SU-DHL-6 (cell line): ENCODE results near the gene CDH10.

ENCODE experiments used
- H2AFZ ChIP-seq: fragments of 200-600 bp; sonication (generic); 2 replicates; pipeline ENCODE4 v1.6.1; 2014; ENCODE audit warnings: low read depth, mild to moderate bottlenecking, moderate library complexity, mixed read lengths, antibody characterized with exemption, low read length; ENCODE audit not compliant: severe bottlenecking
- H3F3A ChIP-seq: fragments of 200-600 bp; shearing (Covaris generic); 2 replicates; pipeline ENCODE4 v1.6.0; 2016; ENCODE audit warnings: antibody characterized with exemption, mild to moderate bottlenecking; ENCODE audit not compliant: insufficient read depth
- H3K27ac ChIP-seq: fragments of 200-600 bp; sonication (generic); 2 replicates; pipeline ENCODE4 v1.5.1; 2016; ENCODE audit warnings: low read depth, mild to moderate bottlenecking, low read length, moderate library complexity, mixed read lengths
- H3K27me3 ChIP-seq: fragments of 200-600 bp; sonication (generic), shearing (Covaris generic); 2 replicates; pipeline ENCODE4 v1.6.0; 2014; ENCODE audit warnings: mild to moderate bottlenecking, low read length
- H3K36me3 ChIP-seq: fragments of 200-600 bp; sonication (generic); 2 replicates; pipeline ENCODE4 v1.6.1; 2014; ENCODE audit warnings: mild to moderate bottlenecking, low read length, mixed read lengths
- H3K4me2 ChIP-seq: fragments of 300-600, 200-600 bp; shearing (Covaris generic), sonication (generic); 2 replicates; pipeline ENCODE4 v1.6.0; 2014; ENCODE audit warnings: low read length, low read depth, mild to moderate bottlenecking; ENCODE audit not compliant: poor library complexity, severe bottlenecking
- H3K4me3 ChIP-seq: fragments of 200-600 bp; sonication (generic); 2 replicates; pipeline ENCODE4 v1.5.1; 2014; ENCODE audit warnings: antibody characterized with exemption, low read length, mild to moderate bottlenecking, mixed read lengths; ENCODE audit not compliant: insufficient read depth, poor library complexity, severe bottlenecking
- H3K79me2 ChIP-seq: fragments of 200-600 bp; sonication (generic); 2 replicates; pipeline ENCODE4 v1.6.1; 2014; ENCODE audit warnings: mild to moderate bottlenecking, low read length, moderate library complexity; ENCODE audit not compliant: insufficient read depth
- H3K9ac ChIP-seq: fragments of 200-600 bp; sonication (generic); 2 replicates; pipeline ENCODE4 v1.7.0; 2014; ENCODE audit warnings: mild to moderate bottlenecking, low read length
- H3K9me2 ChIP-seq: fragments of 200-600 bp; sonication (generic); replicated peaks from 2 replicates; pipeline ENCODE4 v1.6.1; 2014; ENCODE audit warnings: low read length; ENCODE audit not compliant: insufficient read depth
- H3K9me3 ChIP-seq: fragments of 200-600 bp; sonication (generic); 2 replicates; pipeline ENCODE4 v1.6.1; 2014; ENCODE audit warnings: low read length, mixed read lengths; ENCODE audit not compliant: insufficient read depth
- H4K20me1 ChIP-seq: fragments of 200-600 bp; sonication (generic); 2 replicates; pipeline ENCODE4 v1.6.1; 2014; ENCODE audit warnings: low read depth, mild to moderate bottlenecking, antibody characterized with exemption, low read length, moderate library complexity, mixed read lengths
- EZH2phosphoT487 ChIP-seq: fragments of 200-600 bp; sonication (generic), shearing (Covaris generic); conservative IDR thresholded peaks from 2 replicates; pipeline ENCODE4 v1.6.1; 2018; ENCODE audit warnings: mild to moderate bottlenecking, antibody characterized with exemption, low read length, moderate library complexity, mixed read lengths
- TF ChIP-seq, protein P1 (sequence below): fragments of 200-600 bp; sonication (generic); IDR thresholded peaks from one replicate; pipeline ENCODE4 v1.5.1; 2017; ENCODE audit warnings: antibody characterized with exemption, mild to moderate bottlenecking, low read length, moderate library complexity; ENCODE audit not compliant: insufficient read depth, poor library complexity, severe bottlenecking

CDH10 gene

DNA sequence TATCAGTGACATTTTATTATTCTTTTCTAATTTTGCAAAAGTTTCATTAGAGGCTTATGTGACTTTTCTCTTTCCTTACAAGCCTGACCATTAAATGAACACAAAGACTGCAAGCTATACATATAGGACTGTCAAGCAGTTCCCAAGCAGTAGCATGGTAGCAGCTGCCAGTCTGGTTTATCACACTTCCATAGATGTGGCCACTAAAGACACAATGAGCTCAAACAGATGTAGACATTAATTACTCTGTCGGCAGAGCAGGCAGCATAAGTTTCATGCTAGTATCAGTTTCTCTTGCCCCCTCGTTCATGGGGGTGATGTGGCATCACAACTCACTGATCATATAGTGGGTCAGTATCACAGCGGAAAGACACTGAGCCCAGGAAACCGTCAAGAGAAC is 89.5 kb downstream of the CDH10 start:
- Histone ChIP-seq H3K4me2 (no peak overlapping the region), H3K9ac (no peak overlapping the region), H3K27me3 (no peaks in the 10 kb centered on the region), H4K20me1 (no peaks in the 10 kb centered on the region), H2AFZ (no peak overlapping the region), H3K36me3 (no peaks in the 10 kb centered on the region), H3F3A (no peaks in the 10 kb centered on the region), H3K9me3 (no peaks in the 10 kb centered on the region), H3K4me3 (no peak overlapping the region), H3K27ac (no peak overlapping the region), H3K9me2 (no peaks in the 10 kb centered on the region), H3K79me2 (no peaks in the 10 kb centered on the region)
- TF ChIP-seq EZH2phosphoT487, result no peak
- TF ChIP-seq, protein P1, sequence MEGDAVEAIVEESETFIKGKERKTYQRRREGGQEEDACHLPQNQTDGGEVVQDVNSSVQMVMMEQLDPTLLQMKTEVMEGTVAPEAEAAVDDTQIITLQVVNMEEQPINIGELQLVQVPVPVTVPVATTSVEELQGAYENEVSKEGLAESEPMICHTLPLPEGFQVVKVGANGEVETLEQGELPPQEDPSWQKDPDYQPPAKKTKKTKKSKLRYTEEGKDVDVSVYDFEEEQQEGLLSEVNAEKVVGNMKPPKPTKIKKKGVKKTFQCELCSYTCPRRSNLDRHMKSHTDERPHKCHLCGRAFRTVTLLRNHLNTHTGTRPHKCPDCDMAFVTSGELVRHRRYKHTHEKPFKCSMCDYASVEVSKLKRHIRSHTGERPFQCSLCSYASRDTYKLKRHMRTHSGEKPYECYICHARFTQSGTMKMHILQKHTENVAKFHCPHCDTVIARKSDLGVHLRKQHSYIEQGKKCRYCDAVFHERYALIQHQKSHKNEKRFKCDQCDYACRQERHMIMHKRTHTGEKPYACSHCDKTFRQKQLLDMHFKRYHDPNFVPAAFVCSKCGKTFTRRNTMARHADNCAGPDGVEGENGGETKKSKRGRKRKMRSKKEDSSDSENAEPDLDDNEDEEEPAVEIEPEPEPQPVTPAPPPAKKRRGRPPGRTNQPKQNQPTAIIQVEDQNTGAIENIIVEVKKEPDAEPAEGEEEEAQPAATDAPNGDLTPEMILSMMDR, result no peak

DNA sequence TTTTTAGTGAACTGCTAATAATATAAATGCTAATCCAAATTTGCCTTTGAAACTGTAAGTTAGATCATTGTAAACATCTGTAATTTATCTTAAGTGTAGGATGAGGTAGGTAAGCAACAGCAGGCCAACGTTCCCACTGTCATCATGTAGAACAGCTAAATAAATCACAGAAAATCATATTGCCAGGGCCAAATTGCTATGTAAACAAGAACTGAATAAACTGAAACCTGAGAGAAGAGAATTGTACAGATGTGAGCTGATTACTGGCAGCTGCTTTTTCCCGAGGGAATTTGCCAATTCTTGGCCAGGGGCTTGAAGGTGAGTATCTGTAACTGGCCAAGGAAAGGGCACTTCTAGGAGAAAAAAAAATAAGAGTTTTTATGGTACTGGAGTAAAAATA is 97.6 kb downstream of the CDH10 start:
- Histone ChIP-seq H3K27me3 (no peaks in the 10 kb centered on the region), H4K20me1 (no peaks in the 10 kb centered on the region), H3K9ac (no peak overlapping the region), H3K4me3 (no peak overlapping the region), H3K79me2 (no peaks in the 10 kb centered on the region), H3K4me2 (no peak overlapping the region), H3F3A (no peaks in the 10 kb centered on the region), H3K9me3 (no peaks in the 10 kb centered on the region), H3K36me3 (no peaks in the 10 kb centered on the region), H3K9me2 (no peaks in the 10 kb centered on the region), H2AFZ (peak overlapping the region; percentile 51), H3K27ac (no peak overlapping the region)
- TF ChIP-seq, protein P1, result no peak

DNA sequence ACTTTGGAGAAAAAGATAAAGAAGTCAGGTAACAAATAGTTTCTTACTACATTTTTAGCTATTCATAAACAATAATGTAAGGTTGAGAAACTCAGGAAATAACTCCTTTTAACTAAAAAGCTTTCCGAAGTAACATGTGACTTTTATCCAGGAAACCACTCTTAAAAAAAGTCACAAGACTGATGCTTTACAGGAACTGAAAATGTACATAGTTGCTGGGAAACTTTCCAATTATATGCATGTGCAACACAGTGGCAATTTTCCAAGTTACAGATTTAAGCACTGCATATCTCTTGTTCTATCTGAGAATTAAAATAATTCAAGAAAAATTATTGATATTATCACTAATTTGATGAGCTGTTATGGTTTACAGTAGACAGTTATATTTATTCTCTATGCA is 105.2 kb downstream of the CDH10 start:
- Histone ChIP-seq H3K4me3 (no peak overlapping the region), H3K9me3 (no peaks in the 10 kb centered on the region), H3F3A (no peaks in the 10 kb centered on the region; the same call in 1 of the 2 replicates), H2AFZ (no peak overlapping the region), H3K9ac (no peak overlapping the region), H3K27me3 (no peaks in the 10 kb centered on the region), H3K9me2 (no peaks in the 10 kb centered on the region), H3K36me3 (no peaks in the 10 kb centered on the region), H3K27ac (no peak overlapping the region), H4K20me1 (no peaks in the 10 kb centered on the region), H3K79me2 (no peaks in the 10 kb centered on the region), H3K4me2 (no peak overlapping the region)
- no peak for TF ChIP-seq EZH2phosphoT487
- TF ChIP-seq, protein P1, result no peak

DNA sequence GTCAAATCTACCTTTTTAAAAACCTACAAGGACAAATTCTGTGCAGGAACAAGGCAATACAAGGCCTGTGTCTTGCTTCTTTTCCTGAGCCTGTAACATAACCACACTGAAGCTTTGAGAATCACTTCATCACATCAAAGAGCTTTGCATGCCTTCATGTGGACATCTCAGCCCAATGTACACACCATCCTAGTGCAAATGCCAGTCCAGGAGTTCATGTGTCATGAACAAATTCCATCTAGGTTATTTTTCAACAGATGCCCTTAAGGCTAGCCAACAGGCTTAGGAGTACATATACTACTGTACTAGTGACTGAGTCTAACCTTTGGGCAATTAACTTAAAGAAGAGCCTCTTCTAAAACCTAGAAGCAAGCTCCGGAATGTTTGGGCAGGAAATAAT is 106.4 kb downstream of the CDH10 start:
- Histone ChIP-seq H3F3A (no peaks in the 10 kb centered on the region; the same call in 1 of the 2 replicates), H2AFZ (no peak overlapping the region), H4K20me1 (no peaks in the 10 kb centered on the region), H3K9me2 (no peaks in the 10 kb centered on the region), H3K9me3 (no peaks in the 10 kb centered on the region), H3K36me3 (no peaks in the 10 kb centered on the region), H3K4me3 (no peak overlapping the region), H3K4me2 (no peak overlapping the region), H3K27ac (no peak overlapping the region), H3K27me3 (no peaks in the 10 kb centered on the region), H3K9ac (no peak overlapping the region), H3K79me2 (no peaks in the 10 kb centered on the region)
- no peak for TF ChIP-seq EZH2phosphoT487
- TF ChIP-seq, protein P1, result no peak
